Measurements from ENCODE around the gene MAPKAP1. TPM values are rescaled to one million over a fixed set of nuclear protein-coding genes. Genes with fewer than 3 reads are reported as not detected.

The MAPKAP1 gene
- polyA plus RNA-seq, 1 donor = 46.8 TPM

DNA sequence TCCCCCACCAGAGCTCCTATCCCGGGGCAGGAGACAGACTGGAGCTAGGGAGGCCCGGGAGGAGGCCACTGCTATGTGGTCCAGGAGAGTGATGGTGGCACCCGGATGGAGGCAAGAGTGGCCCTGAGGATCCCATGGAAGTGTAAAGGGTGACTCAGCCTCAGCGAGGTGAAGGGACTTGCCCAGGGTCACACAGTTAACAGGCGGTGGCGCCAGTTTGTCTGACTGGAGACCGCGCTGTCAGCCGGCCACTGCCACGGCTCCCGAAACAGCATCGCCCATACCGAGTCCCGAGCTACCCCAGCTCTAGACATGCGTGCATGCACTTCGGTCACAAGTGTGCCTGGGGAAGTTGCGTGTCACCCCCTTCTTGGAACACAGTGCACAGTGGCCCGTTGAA is 279.5 kb downstream of the MAPKAP1 start:
- no peak overlapping the region for H3K4me3 ChIP-seq (ENCODE audit: low read length)
- H3K27ac ChIP-seq (ENCODE audit: low read length) = no peak overlapping the region
- no peaks in the 10 kb centered on the region for H3K36me3 ChIP-seq (ENCODE audit: control insufficient read depth, insufficient read depth, low read length)
- peaks cover 2% of the 10 kb centered on the region for H3K4me1 ChIP-seq (ENCODE audit: control insufficient read depth, insufficient read depth, low read length)
- no peak for DNase-seq
- no peaks in the 10 kb centered on the region for H3K27me3 ChIP-seq (ENCODE audit: control insufficient read depth, insufficient read depth, low read length)
- WGBS (ENCODE audit: insufficient coverage, low lambda C conversion rate) = no CpG with 5 or more reads among the region's 18 CpGs
- no peaks in the 10 kb centered on the region for H3K9me3 ChIP-seq (ENCODE audit: control insufficient read depth, low read depth, low read length)

DNA sequence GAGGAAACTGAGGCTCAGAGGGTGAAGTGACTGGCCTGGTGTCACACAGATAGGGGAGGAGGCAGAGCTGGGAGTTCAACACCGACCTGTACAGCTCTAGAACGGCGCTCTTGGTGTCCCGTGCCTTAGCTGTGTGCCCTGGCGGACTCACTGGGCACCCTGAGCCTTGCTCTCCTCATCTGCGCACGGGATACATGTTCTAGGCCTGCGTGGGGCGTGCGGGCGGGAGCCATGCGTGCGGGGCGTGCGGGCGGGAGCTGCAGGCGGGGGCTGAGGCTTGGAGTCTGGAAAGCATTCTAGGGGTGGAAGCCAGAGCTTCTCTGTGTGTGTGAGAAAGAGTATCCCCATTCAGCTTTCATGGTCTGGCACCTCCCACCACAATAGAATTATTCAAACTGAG is 280.1 kb downstream of the MAPKAP1 start:
- WGBS (ENCODE audit: insufficient coverage, low lambda C conversion rate) = no CpG with 5 or more reads among the region's 17 CpGs
- no peak overlapping the region for H3K27ac ChIP-seq (ENCODE audit: low read length)
- H3K9me3 ChIP-seq (ENCODE audit: control insufficient read depth, low read depth, low read length) = no peaks in the 10 kb centered on the region
- H3K27me3 ChIP-seq (ENCODE audit: control insufficient read depth, insufficient read depth, low read length) = no peaks in the 10 kb centered on the region
- H3K4me3 ChIP-seq (ENCODE audit: low read length) = no peak overlapping the region
- DNase-seq = no peak
- H3K36me3 ChIP-seq (ENCODE audit: control insufficient read depth, insufficient read depth, low read length) = no peaks in the 10 kb centered on the region
- peaks cover 2% of the 10 kb centered on the region for H3K4me1 ChIP-seq (ENCODE audit: control insufficient read depth, insufficient read depth, low read length)

DNA sequence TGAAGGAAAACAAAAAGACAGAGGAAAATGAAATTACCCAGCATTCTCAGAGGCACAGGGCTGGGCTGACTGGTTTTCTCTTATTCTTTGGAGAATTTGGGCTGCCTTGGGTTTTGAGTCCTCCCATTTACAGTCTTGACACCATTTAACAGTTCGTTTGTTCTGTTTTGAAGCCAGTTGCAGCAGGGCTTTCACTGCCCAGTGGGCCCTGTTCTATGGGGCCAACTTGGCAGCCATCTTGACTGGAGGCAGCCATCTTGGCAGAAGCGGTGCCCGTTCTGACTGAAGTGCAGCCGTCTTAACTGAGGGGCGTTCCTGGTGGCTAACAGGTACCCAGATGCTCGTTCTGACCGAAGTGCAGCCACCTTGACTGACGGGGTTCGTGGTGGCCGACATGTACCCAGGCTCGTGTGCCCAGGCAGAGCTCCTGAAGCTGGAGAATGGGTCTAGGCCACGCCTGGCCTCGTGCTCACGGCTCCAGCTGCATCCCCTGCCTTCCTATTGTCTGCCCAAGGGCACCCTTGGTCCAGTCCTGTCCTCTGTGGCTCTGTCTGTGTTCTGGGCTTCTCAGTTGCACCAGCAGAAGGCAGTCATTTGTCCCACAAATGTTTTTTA is 281.0 kb downstream of the MAPKAP1 start:
- no CpG with 5 or more reads among the region's 14 CpGs for WGBS (ENCODE audit: insufficient coverage, low lambda C conversion rate)
- no peak overlapping the region for H3K4me3 ChIP-seq (ENCODE audit: low read length)
- no peak for DNase-seq
- H3K27me3 ChIP-seq (ENCODE audit: control insufficient read depth, insufficient read depth, low read length) = no peaks in the 10 kb centered on the region
- no peak overlapping the region for H3K27ac ChIP-seq (ENCODE audit: low read length)
- no peaks in the 10 kb centered on the region for H3K9me3 ChIP-seq (ENCODE audit: control insufficient read depth, low read depth, low read length)
- no peaks in the 10 kb centered on the region for H3K36me3 ChIP-seq (ENCODE audit: control insufficient read depth, insufficient read depth, low read length)
- peaks cover 2% of the 10 kb centered on the region for H3K4me1 ChIP-seq (ENCODE audit: control insufficient read depth, insufficient read depth, low read length)

DNA sequence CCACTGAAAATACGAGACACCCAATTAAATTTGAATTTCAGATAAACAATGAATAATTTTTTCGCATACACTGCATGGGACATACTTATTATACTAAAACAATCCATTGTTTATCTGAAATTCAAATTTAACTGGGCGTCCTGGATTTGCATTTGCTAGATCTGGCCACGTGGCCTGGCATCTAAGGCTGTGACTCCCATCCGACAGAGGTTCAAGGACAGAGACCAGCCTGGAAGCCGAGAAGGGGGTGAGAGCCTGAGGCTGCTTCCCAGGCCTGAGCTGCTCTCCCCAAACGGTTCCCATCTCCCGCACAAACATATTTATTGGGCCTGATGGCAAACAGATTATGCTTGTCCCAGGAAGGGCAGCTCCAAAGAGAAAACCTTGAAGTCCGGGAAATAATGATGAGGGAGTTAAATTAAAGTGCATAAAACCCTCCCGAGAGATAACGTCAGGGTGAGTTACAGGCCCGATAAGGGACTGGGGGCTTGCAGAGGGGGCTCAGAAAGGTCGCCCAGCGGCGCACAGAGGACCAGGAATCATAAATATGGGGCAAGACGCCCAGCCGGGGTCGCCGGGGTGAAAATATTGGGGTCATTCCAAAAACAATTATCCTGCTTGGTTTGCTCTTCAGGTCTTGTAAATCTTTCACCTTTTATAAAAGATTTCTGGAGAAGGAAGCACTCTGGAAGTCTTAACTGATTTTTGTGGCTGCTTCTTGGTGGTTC is 281.7 kb downstream of the MAPKAP1 start:
- WGBS (ENCODE audit: insufficient coverage, low lambda C conversion rate) = no CpG with 5 or more reads among the region's 19 CpGs

DNA sequence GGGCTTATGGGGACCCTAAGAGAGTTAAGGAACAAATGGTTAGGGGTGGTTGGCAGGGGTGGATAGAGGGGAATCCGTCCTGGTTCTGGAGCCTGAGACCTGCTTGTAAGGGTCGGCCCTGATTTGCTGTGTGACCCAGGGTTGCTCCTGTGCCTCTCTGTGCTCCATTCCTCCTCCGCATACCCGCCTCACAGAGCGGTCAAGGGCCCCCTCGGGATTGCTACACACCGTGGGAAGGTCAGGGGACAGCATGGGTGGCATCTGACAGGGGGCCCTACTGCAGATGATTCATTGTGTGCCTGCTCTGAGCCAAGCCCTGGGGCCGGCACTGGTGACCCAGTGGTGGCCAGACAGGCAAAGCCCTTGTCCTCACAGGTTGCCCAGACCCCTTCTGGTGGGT is 283.0 kb downstream of the MAPKAP1 start:
- H3K4me1 ChIP-seq (ENCODE audit: control insufficient read depth, insufficient read depth, low read length) = peaks cover 2% of the 10 kb centered on the region
- no peak overlapping the region for H3K4me3 ChIP-seq (ENCODE audit: low read length)
- no peaks in the 10 kb centered on the region for H3K9me3 ChIP-seq (ENCODE audit: control insufficient read depth, low read depth, low read length)
- DNase-seq = no peak
- no peaks in the 10 kb centered on the region for H3K36me3 ChIP-seq (ENCODE audit: control insufficient read depth, insufficient read depth, low read length)
- H3K27ac ChIP-seq (ENCODE audit: low read length) = no peak overlapping the region
- WGBS (ENCODE audit: insufficient coverage, low lambda C conversion rate) = no CpG with 5 or more reads among the region's 8 CpGs
- H3K27me3 ChIP-seq (ENCODE audit: control insufficient read depth, insufficient read depth, low read length) = no peaks in the 10 kb centered on the region

More for the DNA sequence above, 281.7 kb downstream of the MAPKAP1 start:
- DNase-seq = no peak
- Histone ChIP-seq H3K9me3 (ENCODE audit: control insufficient read depth, low read depth, low read length) (no peaks in the 10 kb centered on the region), H3K27me3 (ENCODE audit: control insufficient read depth, insufficient read depth, low read length) (no peaks in the 10 kb centered on the region), H3K4me1 (ENCODE audit: control insufficient read depth, insufficient read depth, low read length) (peaks cover 2% of the 10 kb centered on the region), H3K27ac (ENCODE audit: low read length) (no peak overlapping the region), H3K36me3 (ENCODE audit: control insufficient read depth, insufficient read depth, low read length) (no peaks in the 10 kb centered on the region), H3K4me3 (ENCODE audit: low read length) (no peak overlapping the region)

DNA sequence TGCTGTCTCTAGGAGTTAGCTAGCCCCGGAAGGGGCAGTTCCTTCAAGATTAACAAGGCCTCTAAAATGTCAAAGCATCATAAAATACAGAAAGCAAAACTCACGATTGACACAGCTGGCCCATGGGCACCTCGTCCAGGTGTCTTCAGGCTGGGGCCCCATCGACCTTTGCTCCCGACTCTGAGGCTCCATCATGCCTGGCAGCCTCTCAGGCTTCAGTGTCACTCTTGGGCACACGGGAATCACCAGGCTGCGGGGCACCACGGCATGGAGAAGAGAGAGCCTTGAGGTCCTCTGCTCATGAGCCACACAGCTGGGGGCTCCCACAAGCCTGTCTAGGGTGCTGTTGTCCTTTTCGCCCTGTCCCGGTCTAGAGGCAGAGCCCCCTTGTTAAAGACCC is 284.2 kb downstream of the MAPKAP1 start:
- no peaks in the 10 kb centered on the region for H3K27me3 ChIP-seq (ENCODE audit: control insufficient read depth, insufficient read depth, low read length)
- peaks cover 2% of the 10 kb centered on the region for H3K4me1 ChIP-seq (ENCODE audit: control insufficient read depth, insufficient read depth, low read length)
- peak in 1 of 2 donors; percentile 14 for DNase-seq
- no peaks in the 10 kb centered on the region for H3K36me3 ChIP-seq (ENCODE audit: control insufficient read depth, insufficient read depth, low read length)
- H3K9me3 ChIP-seq (ENCODE audit: control insufficient read depth, low read depth, low read length) = no peaks in the 10 kb centered on the region
- no peak overlapping the region for H3K4me3 ChIP-seq (ENCODE audit: low read length)
- no CpG with 5 or more reads among the region's 10 CpGs for WGBS (ENCODE audit: insufficient coverage, low lambda C conversion rate)
- no peak overlapping the region for H3K27ac ChIP-seq (ENCODE audit: low read length)

DNA sequence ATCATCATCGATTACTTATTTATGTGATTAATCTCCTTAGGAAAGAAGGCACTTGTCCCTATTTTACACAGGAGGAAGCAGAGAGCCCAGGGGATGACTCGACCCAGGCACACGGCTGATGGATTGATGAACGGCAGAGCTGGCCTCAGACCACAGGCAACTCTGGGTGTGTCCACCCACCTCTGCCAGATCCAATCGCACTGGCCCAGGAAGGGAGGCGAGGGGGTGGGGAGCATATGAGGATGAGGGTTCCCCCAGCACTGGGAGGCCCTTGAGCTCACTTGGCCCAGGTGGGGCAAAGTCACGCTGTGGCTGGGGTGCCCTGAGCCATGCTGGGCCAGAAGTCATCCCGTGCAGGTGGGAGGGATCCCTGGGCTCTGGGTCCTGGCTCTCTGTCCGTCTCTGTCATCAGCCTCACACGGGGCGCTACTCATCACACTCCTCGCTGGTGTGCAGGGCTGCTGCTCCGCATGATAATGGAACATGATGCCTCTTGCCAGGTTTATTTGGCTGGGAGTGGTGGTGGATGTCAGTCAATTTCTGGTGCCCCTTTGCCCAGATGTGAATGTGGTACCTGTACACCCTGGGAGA is 285.3 kb downstream of the MAPKAP1 start:
- peaks cover 2% of the 10 kb centered on the region for H3K4me1 ChIP-seq (ENCODE audit: control insufficient read depth, insufficient read depth, low read length)
- WGBS (ENCODE audit: insufficient coverage, low lambda C conversion rate) = no CpG with 5 or more reads among the region's 13 CpGs
- DNase-seq = no peak
- H3K9me3 ChIP-seq (ENCODE audit: control insufficient read depth, low read depth, low read length) = no peaks in the 10 kb centered on the region
- no peak overlapping the region for H3K4me3 ChIP-seq (ENCODE audit: low read length)
- no peaks in the 10 kb centered on the region for H3K27me3 ChIP-seq (ENCODE audit: control insufficient read depth, insufficient read depth, low read length)
- no peak overlapping the region for H3K27ac ChIP-seq (ENCODE audit: low read length)
- no peaks in the 10 kb centered on the region for H3K36me3 ChIP-seq (ENCODE audit: control insufficient read depth, insufficient read depth, low read length)

DNA sequence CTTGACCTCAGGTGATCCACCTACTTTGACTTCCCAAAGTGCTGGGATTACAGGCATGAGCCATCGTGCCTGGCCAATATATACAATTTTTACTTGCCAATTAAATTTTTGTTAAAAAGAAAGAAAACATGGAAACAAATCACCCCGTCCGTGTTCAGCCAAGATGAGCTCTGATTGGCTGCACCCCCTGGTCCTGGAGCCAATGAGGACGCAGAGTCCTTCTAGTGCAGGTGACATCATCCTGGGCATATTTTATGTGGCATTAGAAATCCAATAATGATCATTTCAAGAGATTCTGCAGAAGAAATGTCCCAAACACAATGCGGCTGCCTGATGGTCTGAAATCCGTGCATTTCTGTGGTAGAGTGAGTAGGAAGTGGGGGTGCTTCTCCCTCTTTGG is 285.8 kb downstream of the MAPKAP1 start:
- no CpG with 5 or more reads among the region's 6 CpGs for WGBS (ENCODE audit: insufficient coverage, low lambda C conversion rate)
- Histone ChIP-seq H3K27me3 (ENCODE audit: control insufficient read depth, insufficient read depth, low read length) (no peaks in the 10 kb centered on the region), H3K4me1 (ENCODE audit: control insufficient read depth, insufficient read depth, low read length) (peaks cover 2% of the 10 kb centered on the region)

DNA sequence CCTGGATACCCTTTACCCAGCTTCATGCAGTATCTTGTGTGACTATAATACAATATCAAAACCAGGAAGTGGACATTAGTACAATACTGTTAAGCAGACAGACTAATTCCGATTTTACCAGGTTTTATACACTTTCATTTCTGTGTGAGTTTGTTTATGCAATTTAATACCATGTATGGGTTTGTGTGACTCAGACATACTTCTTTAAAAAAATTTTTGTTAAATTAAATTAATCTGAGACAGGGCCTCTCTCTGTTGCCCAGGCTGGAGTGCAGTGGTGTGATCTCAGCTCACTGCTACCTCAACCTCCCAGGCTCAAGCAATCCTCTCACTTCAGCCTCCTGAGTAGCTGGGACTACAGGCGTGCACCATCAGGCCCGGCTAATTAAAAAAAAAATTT is 288.6 kb downstream of the MAPKAP1 start:
- Histone ChIP-seq H3K27me3 (ENCODE audit: control insufficient read depth, insufficient read depth, low read length) (no peaks in the 10 kb centered on the region), H3K4me1 (ENCODE audit: control insufficient read depth, insufficient read depth, low read length) (peaks cover 2% of the 10 kb centered on the region), H3K27ac (ENCODE audit: low read length) (no peak overlapping the region), H3K4me3 (ENCODE audit: low read length) (no peak overlapping the region), H3K36me3 (ENCODE audit: control insufficient read depth, insufficient read depth, low read length) (no peaks in the 10 kb centered on the region), H3K9me3 (ENCODE audit: control insufficient read depth, low read depth, low read length) (no peaks in the 10 kb centered on the region)
- DNase-seq = no peak
- WGBS (ENCODE audit: insufficient coverage, low lambda C conversion rate) = 86% methylated on average over 1 of the region's 3 CpGs

More for the DNA sequence above, 285.8 kb downstream of the MAPKAP1 start:
- H3K27ac ChIP-seq (ENCODE audit: low read length) = no peak overlapping the region
- no peaks in the 10 kb centered on the region for H3K9me3 ChIP-seq (ENCODE audit: control insufficient read depth, low read depth, low read length)
- no peak for DNase-seq
- no peaks in the 10 kb centered on the region for H3K36me3 ChIP-seq (ENCODE audit: control insufficient read depth, insufficient read depth, low read length)
- H3K4me3 ChIP-seq (ENCODE audit: low read length) = no peak overlapping the region

DNA sequence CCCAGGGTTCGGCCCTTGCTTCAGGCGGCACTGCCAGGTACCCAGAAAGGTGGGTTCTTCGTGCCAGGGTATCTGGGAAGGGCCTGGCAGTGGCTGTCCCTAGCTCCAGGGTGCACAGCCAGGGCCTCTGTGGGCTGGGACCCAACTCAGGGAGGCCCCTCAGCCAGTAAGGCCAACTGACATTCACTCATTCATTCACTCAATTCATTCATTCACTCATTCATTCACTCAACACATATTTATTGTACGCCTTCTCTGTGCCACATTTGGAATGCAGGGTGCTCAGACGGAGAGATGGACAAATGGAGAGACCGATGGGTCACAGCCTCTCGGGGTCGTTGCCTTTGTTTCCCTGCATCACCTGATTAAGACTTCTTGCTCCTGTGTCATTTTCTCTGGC is 290.5 kb downstream of the MAPKAP1 start:
- WGBS (ENCODE audit: insufficient coverage, low lambda C conversion rate) = no CpG with 5 or more reads among the region's 8 CpGs
- no peaks in the 10 kb centered on the region for H3K36me3 ChIP-seq (ENCODE audit: control insufficient read depth, insufficient read depth, low read length)
- H3K4me1 ChIP-seq (ENCODE audit: control insufficient read depth, insufficient read depth, low read length) = no peaks in the 10 kb centered on the region
- H3K4me3 ChIP-seq (ENCODE audit: low read length) = no peak overlapping the region
- no peak overlapping the region for H3K27ac ChIP-seq (ENCODE audit: low read length)
- no peaks in the 10 kb centered on the region for H3K9me3 ChIP-seq (ENCODE audit: control insufficient read depth, low read depth, low read length)
- DNase-seq = no peak
- H3K27me3 ChIP-seq (ENCODE audit: control insufficient read depth, insufficient read depth, low read length) = no peaks in the 10 kb centered on the region
